Caco-2 (cell line): ENCODE results near the gene BCL2L11. TPM values are rescaled to one million over a fixed set of nuclear protein-coding genes. Genes with fewer than 3 reads are reported as not detected.

ENCODE experiments used
- BruUV-seq: library from RNA; stranded (reverse); fragments of 400-500 nt; replicated peaks from 2 replicates; lab custom pipeline; 2021; lab: Mats Ljungman, UMichigan
- CTCF ChIA-PET: fragments of 300-600 bp; sonication (Branson Sonifier 250); formaldehyde crosslinking; loops from one replicate; lab custom pipeline; 2022; ENCODE audit warnings: antibody characterized with exemption; lab: Charles Lee
- POLR2A ChIA-PET: fragments of 300-600 bp; sonication (Branson Sonifier 250); formaldehyde crosslinking; loops from one replicate; lab custom pipeline; 2022; ENCODE audit warnings: antibody characterized with exemption; lab: Charles Lee
- DNase-seq, 2 experiments: peaks; one replicate each; pipeline versions ENCODE4 v3.0.0 to v3.0.0-alpha.2; 2020 to 2022
- H3K27me3 ChIP-seq: replicated peaks from 2 replicates; pipeline ENCODE4 v1.6.0; 2011; ENCODE audit warnings: low read length; ENCODE audit not compliant: control insufficient read depth, insufficient read depth
- H3K36me3 ChIP-seq: 2 replicates; pipeline ENCODE4 v1.5.1; 2011; ENCODE audit warnings: low read length; ENCODE audit not compliant: control insufficient read depth, insufficient read depth
- H3K4me1 ChIP-seq: fragments of 250-450 bp; sonication (Bioruptor Pico); 2 replicates; pipeline ENCODE4 v1.5.1; 2020; ENCODE audit warnings: mild to moderate bottlenecking
- H3K4me3 ChIP-seq: 2 replicates; pipeline ENCODE4 v1.5.1; 2011; ENCODE audit warnings: low read depth, mild to moderate bottlenecking, control low read depth, low read length
- H3K9me3 ChIP-seq: fragments of 250-450 bp; sonication (Bioruptor Pico); 2 replicates; pipeline ENCODE4 v1.5.1; 2020; ENCODE audit warnings: mild to moderate bottlenecking, moderate library complexity
- H3K27ac Mint-ChIP-seq: one replicate; pipeline ENCODE4 v1.8.0; 2022; ENCODE audit warnings: mixed read lengths; ENCODE audit not compliant: unreplicated experiment
- H3K27me3 Mint-ChIP-seq: one replicate; pipeline ENCODE4 v1.8.0; 2022; ENCODE audit warnings: mixed read lengths; ENCODE audit not compliant: insufficient read depth, unreplicated experiment
- H3K36me3 Mint-ChIP-seq: one replicate; pipeline ENCODE4 v1.8.0; 2022; ENCODE audit warnings: mild to moderate bottlenecking, mixed read lengths; ENCODE audit not compliant: insufficient read depth, unreplicated experiment
- H3K4me1 Mint-ChIP-seq: one replicate; pipeline ENCODE4 v1.8.0; 2022; ENCODE audit warnings: low read depth, mixed read lengths; ENCODE audit not compliant: unreplicated experiment
- H3K4me3 Mint-ChIP-seq: one replicate; pipeline ENCODE4 v1.8.0; 2022; ENCODE audit warnings: mild to moderate bottlenecking, moderate library complexity, mixed read lengths; ENCODE audit not compliant: unreplicated experiment
- H3K9me3 Mint-ChIP-seq: one replicate; pipeline ENCODE4 v1.8.0; 2022; ENCODE audit warnings: mixed read lengths; ENCODE audit not compliant: unreplicated experiment
- CTCF ChIP-seq, 2 experiments: fragments of 200-600 bp in 1 of 2; IDR thresholded peaks; 1 replicate in 1 of 2; 2 replicates in 1 of 2; pipeline versions ENCODE4 v1.5.1 to v1.8.0; 2011 to 2022; ENCODE audit warnings: antibody characterized with exemption in 1 of 2, control low read depth in 1 of 2, inconsistent platforms in 1 of 2, low read depth in 1 of 2, low read length in 1 of 2, mild to moderate bottlenecking in 1 of 2, moderate library complexity in 1 of 2; ENCODE audit not compliant: insufficient read depth in 1 of 2, severe bottlenecking in 1 of 2, unreplicated experiment in 1 of 2
- intact Hi-C: fragments of 100-400 bp; cut with micrococcal nuclease; formaldehyde crosslinking; loops from one replicate; pipeline ENCODE4 v1.10.0; 2022; ENCODE audit not compliant: unreplicated experiment
- total RNA-seq: library from RNA; stranded (reverse); gene quantifications from 2 replicates; pipeline ENCODE4 v1.2.3, GENCODE V29; 2022

Gene BCL2L11
- total RNA-seq, 1 experiment from 2014 or later: 28.9 TPM

DNA sequence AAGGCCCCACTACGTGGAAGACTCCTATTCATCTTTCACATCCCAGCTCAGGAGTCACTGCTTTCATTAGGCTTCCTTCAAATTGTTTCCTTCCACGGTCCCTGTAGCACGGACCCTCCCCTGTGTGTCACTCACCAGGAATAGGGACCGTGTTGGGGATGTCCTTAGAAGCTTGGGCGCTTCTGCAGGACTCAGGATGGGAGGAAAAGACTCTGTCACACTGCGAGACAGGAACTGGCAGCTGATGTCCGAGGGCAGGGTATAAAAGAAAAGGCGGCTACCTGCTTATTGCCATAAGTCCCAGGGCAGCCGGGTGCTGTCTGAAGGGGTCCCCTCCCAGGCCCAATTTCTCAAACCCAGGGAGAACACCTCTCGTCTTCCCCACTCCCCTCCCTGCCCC is 79.1 kb downstream of the BCL2L11 start:
- no peaks in the 10 kb centered on the region for H3K9me3 ChIP-seq
- Mint-ChIP-seq H3K9me3 (no peaks in the 10 kb centered on the region), H3K4me3 (no peak overlapping the region), H3K27ac (no peak overlapping the region), H3K4me1 (peaks cover 3% of the 10 kb centered on the region), H3K36me3 (no peaks in the 10 kb centered on the region), H3K27me3 (no peaks in the 10 kb centered on the region)
- ChIA-PET POLR2A (no interaction called here), CTCF (no interaction called here)
- H3K4me3 ChIP-seq: no peak overlapping the region
- no peaks in the 10 kb centered on the region for H3K27me3 ChIP-seq
- no peak for TF ChIP-seq CTCF (IDR thresholded peaks at IDR 0.05; ENCODE audit: insufficient read depth in 1 of 2, low read depth in 1 of 2, low read length in 1 of 2, severe bottlenecking in 1 of 2, unreplicated experiment in 1 of 2)
- H3K36me3 ChIP-seq: no peaks in the 10 kb centered on the region
- DNase-seq: no peak
- no TSS peak for BruUV-seq
- intact Hi-C loops: no loop called here
- H3K4me1 ChIP-seq: peaks cover 5% of the 10 kb centered on the region; the same call in 1 of the 2 replicates

DNA sequence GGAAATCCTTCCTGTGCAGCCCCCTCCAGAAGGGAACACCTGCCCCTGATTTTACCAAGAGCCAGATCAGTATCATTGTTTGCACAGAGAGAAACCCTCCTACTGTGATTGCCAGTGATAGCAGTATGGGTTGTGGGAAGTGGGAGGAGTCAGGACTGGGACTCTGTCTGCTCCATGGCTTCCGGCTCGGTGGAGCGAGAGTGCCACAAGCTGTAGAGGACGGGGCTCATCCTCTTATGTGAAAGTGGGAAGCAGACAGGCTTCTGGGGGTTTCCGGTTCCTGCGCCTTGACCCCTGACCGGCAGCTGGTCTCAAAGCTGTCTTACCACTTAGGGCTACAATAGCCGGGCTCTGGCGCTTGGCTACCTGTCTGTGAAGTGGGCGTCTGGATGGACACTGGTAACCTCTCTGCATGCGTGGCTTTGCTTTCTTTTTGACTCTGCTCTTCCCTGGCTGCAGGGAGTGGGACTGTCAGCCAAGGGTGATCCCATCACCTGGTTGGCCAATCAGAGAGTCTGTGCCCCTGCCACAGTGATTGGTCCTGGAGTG is 79.7 kb downstream of the BCL2L11 start:
- H3K27me3 ChIP-seq: no peaks in the 10 kb centered on the region
- ChIA-PET POLR2A (no interaction called here), CTCF (no interaction called here)
- no peaks in the 10 kb centered on the region for H3K4me1 Mint-ChIP-seq
- H3K4me3 Mint-ChIP-seq: no peak overlapping the region
- no peaks in the 10 kb centered on the region for H3K9me3 ChIP-seq
- DNase-seq: no peak
- no peaks in the 10 kb centered on the region for H3K27me3 Mint-ChIP-seq
- H3K36me3 ChIP-seq: no peaks in the 10 kb centered on the region
- intact Hi-C loops: no loop called here
- no TSS peak for BruUV-seq
- no peaks in the 10 kb centered on the region for H3K4me1 ChIP-seq
- H3K9me3 Mint-ChIP-seq: no peaks in the 10 kb centered on the region
- no peaks in the 10 kb centered on the region for H3K36me3 Mint-ChIP-seq
- H3K27ac Mint-ChIP-seq: no peak overlapping the region
- TF ChIP-seq CTCF (IDR thresholded peaks at IDR 0.05; ENCODE audit: insufficient read depth in 1 of 2, low read depth in 1 of 2, low read length in 1 of 2, severe bottlenecking in 1 of 2, unreplicated experiment in 1 of 2): no peak
- H3K4me3 ChIP-seq: no peak overlapping the region

GRCh38 chr2:111201214-111201613 is 80.5 kb downstream of the BCL2L11 start:
- CTCF ChIA-PET: no interaction called here
- Histone ChIP-seq H3K4me1 (no peaks in the 10 kb centered on the region), H3K36me3 (no peaks in the 10 kb centered on the region), H3K9me3 (no peaks in the 10 kb centered on the region), H3K4me3 (no peak overlapping the region), H3K27me3 (no peaks in the 10 kb centered on the region)
- Mint-ChIP-seq H3K36me3 (no peaks in the 10 kb centered on the region), H3K4me3 (no peak overlapping the region), H3K27me3 (no peaks in the 10 kb centered on the region), H3K27ac (no peak overlapping the region), H3K9me3 (no peaks in the 10 kb centered on the region), H3K4me1 (peaks cover 4% of the 10 kb centered on the region)
- no peak for TF ChIP-seq CTCF (IDR thresholded peaks at IDR 0.05; ENCODE audit: insufficient read depth in 1 of 2, low read depth in 1 of 2, low read length in 1 of 2, severe bottlenecking in 1 of 2, unreplicated experiment in 1 of 2)
- intact Hi-C loops: no loop called here
- POLR2A ChIA-PET: no interaction called here
- no peak for DNase-seq
- no TSS peak for BruUV-seq
